Measurements from ENCODE around the gene CTNNAL1. TPM values are rescaled to one million over a fixed set of nuclear protein-coding genes. Genes with fewer than 3 reads are reported as not detected.

CTNNAL1 gene
- total RNA-seq, 1 experiment from 2014 or later: 72.0 TPM

- ChIA-PET POLR2A (ENCODE audit: low non-redundant PET) (interaction anchor here (0.7 kb wide), 1 partner anchor 15 kb away, joined by 7 read pairs; no protein-coding TSS in a partner anchor), CTCF (no interaction called here)
- BruUV-seq (replicated peaks): no TSS peak
- TF ChIP-seq EZH2 (IDR thresholded peaks at IDR 0.05; ENCODE audit: borderline replicate concordance, low read depth, low read length, poor library complexity, severe bottlenecking): no peak
- TF ChIP-seq, protein P1, sequence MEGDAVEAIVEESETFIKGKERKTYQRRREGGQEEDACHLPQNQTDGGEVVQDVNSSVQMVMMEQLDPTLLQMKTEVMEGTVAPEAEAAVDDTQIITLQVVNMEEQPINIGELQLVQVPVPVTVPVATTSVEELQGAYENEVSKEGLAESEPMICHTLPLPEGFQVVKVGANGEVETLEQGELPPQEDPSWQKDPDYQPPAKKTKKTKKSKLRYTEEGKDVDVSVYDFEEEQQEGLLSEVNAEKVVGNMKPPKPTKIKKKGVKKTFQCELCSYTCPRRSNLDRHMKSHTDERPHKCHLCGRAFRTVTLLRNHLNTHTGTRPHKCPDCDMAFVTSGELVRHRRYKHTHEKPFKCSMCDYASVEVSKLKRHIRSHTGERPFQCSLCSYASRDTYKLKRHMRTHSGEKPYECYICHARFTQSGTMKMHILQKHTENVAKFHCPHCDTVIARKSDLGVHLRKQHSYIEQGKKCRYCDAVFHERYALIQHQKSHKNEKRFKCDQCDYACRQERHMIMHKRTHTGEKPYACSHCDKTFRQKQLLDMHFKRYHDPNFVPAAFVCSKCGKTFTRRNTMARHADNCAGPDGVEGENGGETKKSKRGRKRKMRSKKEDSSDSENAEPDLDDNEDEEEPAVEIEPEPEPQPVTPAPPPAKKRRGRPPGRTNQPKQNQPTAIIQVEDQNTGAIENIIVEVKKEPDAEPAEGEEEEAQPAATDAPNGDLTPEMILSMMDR (conservative IDR thresholded peaks at IDR 0.05; ENCODE audit: low read depth, low read length): no peak
- Histone ChIP-seq H3K27me3 (replicated peaks; ENCODE audit: insufficient read depth, low read depth, low read length, poor library complexity) (no peaks in the 10 kb centered on the region), H3K4me3 (ENCODE audit: low read depth, low read length, poor library complexity, severe bottlenecking) (peak overlapping the region; percentile 94), H3K9me3 (ENCODE audit: low read depth, low read length, poor library complexity, severe bottlenecking) (no peaks in the 10 kb centered on the region), H3K36me3 (ENCODE audit: insufficient read depth, low read length, poor library complexity, severe bottlenecking) (no peaks in the 10 kb centered on the region), H3K4me1 (ENCODE audit: insufficient read depth, low read length, poor library complexity, severe bottlenecking) (peaks cover 28% of the 10 kb centered on the region), H3K27ac (ENCODE audit: low read depth, low read length, poor library complexity, severe bottlenecking) (no peak overlapping the region)
- DNase-seq (ENCODE audit: low spot score): no peak
- intact Hi-C loops (cut with micrococcal nuclease; ENCODE audit: unreplicated experiment): loop anchor here (5.0 kb wide), 1 partner anchor 106 kb away; the partner anchor contains the start of gene TMEM245
These were observed 2.0 kb downstream of the CTNNAL1 start for GRCh38 chr9:109011231-109011671.

DNA sequence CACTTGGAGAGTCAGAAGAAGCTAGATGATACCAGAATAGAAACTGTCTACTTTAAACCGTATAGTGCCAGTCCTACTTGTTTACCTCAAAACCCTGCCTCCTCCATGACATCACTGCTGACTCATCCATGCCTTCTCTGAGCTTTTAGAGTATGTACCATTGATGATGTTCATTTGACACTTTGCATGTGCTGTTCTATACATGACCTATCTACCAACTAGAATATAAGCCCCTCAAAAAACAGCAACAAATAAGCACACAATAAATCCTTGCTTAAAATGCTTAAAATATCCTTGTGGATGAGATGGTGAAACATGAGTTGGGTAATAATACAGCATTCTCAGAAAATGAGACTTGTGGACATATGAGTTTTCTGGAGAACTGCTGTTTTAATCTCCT lies 2.6 kb downstream of the CTNNAL1 start:
- Histone ChIP-seq H3K36me3 (ENCODE audit: insufficient read depth, low read length, poor library complexity, severe bottlenecking) (no peaks in the 10 kb centered on the region), H3K9me3 (ENCODE audit: low read depth, low read length, poor library complexity, severe bottlenecking) (no peaks in the 10 kb centered on the region), H3K27ac (ENCODE audit: low read depth, low read length, poor library complexity, severe bottlenecking) (no peak overlapping the region), H3K4me1 (ENCODE audit: insufficient read depth, low read length, poor library complexity, severe bottlenecking) (peaks cover 26% of the 10 kb centered on the region), H3K4me3 (ENCODE audit: low read depth, low read length, poor library complexity, severe bottlenecking) (no peak overlapping the region), H3K27me3 (replicated peaks; ENCODE audit: insufficient read depth, low read depth, low read length, poor library complexity) (no peaks in the 10 kb centered on the region)
- TF ChIP-seq, protein P1 (conservative IDR thresholded peaks at IDR 0.05; ENCODE audit: low read depth, low read length): no peak
- no peak for TF ChIP-seq EZH2 (IDR thresholded peaks at IDR 0.05; ENCODE audit: borderline replicate concordance, low read depth, low read length, poor library complexity, severe bottlenecking)
- peak; percentile 54 for DNase-seq (ENCODE audit: low spot score)
- ChIA-PET POLR2A (ENCODE audit: low non-redundant PET) (interaction anchor here (0.7 kb wide), 1 partner anchor 15 kb away, joined by 3 read pairs; no protein-coding TSS in a partner anchor), CTCF (no interaction called here)
- no TSS peak for BruUV-seq (replicated peaks)
- intact Hi-C loops (cut with micrococcal nuclease; ENCODE audit: unreplicated experiment): loop anchor here (5.0 kb wide), 1 partner anchor 107 kb away; the partner anchor contains the start of gene TMEM245

- intact Hi-C loops (cut with micrococcal nuclease; ENCODE audit: unreplicated experiment): no loop called here
- ChIA-PET CTCF (no interaction called here), POLR2A (ENCODE audit: low non-redundant PET) (no interaction called here)
- peaks cover 17% of the 10 kb centered on the region for H3K9me3 ChIP-seq (ENCODE audit: low read depth, low read length, poor library complexity, severe bottlenecking)
- no peak overlapping the region for H3K27ac ChIP-seq (ENCODE audit: low read depth, low read length, poor library complexity, severe bottlenecking)
- no peaks in the 10 kb centered on the region for H3K27me3 ChIP-seq (replicated peaks; ENCODE audit: insufficient read depth, low read depth, low read length, poor library complexity)
- peaks cover under 1% of the 10 kb centered on the region for H3K4me1 ChIP-seq (ENCODE audit: insufficient read depth, low read length, poor library complexity, severe bottlenecking)
- DNase-seq (ENCODE audit: low spot score): no peak
- TF ChIP-seq, protein P1 (conservative IDR thresholded peaks at IDR 0.05; ENCODE audit: low read depth, low read length): no peak
- TF ChIP-seq EZH2 (IDR thresholded peaks at IDR 0.05; ENCODE audit: borderline replicate concordance, low read depth, low read length, poor library complexity, severe bottlenecking): no peak
- no TSS peak for BruUV-seq (replicated peaks)
- no peaks in the 10 kb centered on the region for H3K36me3 ChIP-seq (ENCODE audit: insufficient read depth, low read length, poor library complexity, severe bottlenecking)
- H3K4me3 ChIP-seq (ENCODE audit: low read depth, low read length, poor library complexity, severe bottlenecking): no peak overlapping the region
These were observed 7.6 kb downstream of the CTNNAL1 start for GRCh38 chr9:109005678-109006077.

All from A673 (cell line).